Measurements from ENCODE around the gene PLCB1. TPM values are rescaled to one million over a fixed set of nuclear protein-coding genes. Genes with fewer than 3 reads are reported as not detected.
"Not testable (repeated sequence)": the region's sequence is repeated elsewhere in the genome, so short reads cannot be mapped to it uniquely, and the experiment has no call there.

PLCB1 gene
- polyA plus RNA-seq, 6 donors from 2014 or later: 0.27 to 0.79 (median 0.54) TPM; not detected in 2

- Mint-ChIP-seq H3K36me3 (no peaks in the 10 kb centered on the region), H3K9me3 (no peaks in the 10 kb centered on the region), H3K4me3 (no peak overlapping the region), H3K4me1 (no peaks in the 10 kb centered on the region), H3K27ac (no peak overlapping the region), H3K27me3 (no peaks in the 10 kb centered on the region)
- ATAC-seq (ENCODE audit: low read depth in 2 of 2) (no peak), DNase-seq (no peak)
Observed at GRCh38 chr20:8434326-8434876, 302.3 kb downstream of the PLCB1 start.

GRCh38 chr20:8435285-8436035 lies 303.4 kb downstream of the PLCB1 start:
- Mint-ChIP-seq H3K27me3 (no peaks in the 10 kb centered on the region), H3K9me3 (no peaks in the 10 kb centered on the region), H3K4me3 (no peak overlapping the region), H3K27ac (no peak overlapping the region), H3K4me1 (no peaks in the 10 kb centered on the region), H3K36me3 (no peaks in the 10 kb centered on the region)
- ATAC-seq (ENCODE audit: low read depth in 2 of 2) (no peak), DNase-seq (no peak)

GRCh38 chr20:8436938-8437337 lies 304.9 kb downstream of the PLCB1 start:
- H3K27me3 Mint-ChIP-seq; ATAC-seq (ENCODE audit: low read depth in 2 of 2); H3K4me3 Mint-ChIP-seq; DNase-seq; H3K9me3 Mint-ChIP-seq; H3K4me1 Mint-ChIP-seq; H3K36me3 Mint-ChIP-seq; H3K27ac Mint-ChIP-seq: not testable (repeated sequence)

- ATAC-seq (ENCODE audit: low read depth in 2 of 2): no peak
- Mint-ChIP-seq H3K27me3 (no peaks in the 10 kb centered on the region), H3K4me1 (no peaks in the 10 kb centered on the region), H3K36me3 (no peaks in the 10 kb centered on the region), H3K4me3 (no peak overlapping the region), H3K9me3 (no peaks in the 10 kb centered on the region), H3K27ac (no peak overlapping the region)
- no peak for DNase-seq
Observed at GRCh38 chr20:8438748-8439147, 306.7 kb downstream of the PLCB1 start.

GRCh38 chr20:8443464-8444072 lies 311.5 kb downstream of the PLCB1 start:
- DNase-seq (no peak), ATAC-seq (ENCODE audit: low read depth in 2 of 2) (no peak)
- Mint-ChIP-seq H3K27ac (no peak overlapping the region), H3K9me3 (peaks cover 0 to 6% (median 0%) of the 10 kb centered on the region in 7 donors), H3K4me1 (no peaks in the 10 kb centered on the region), H3K4me3 (peak overlapping the region in 1 of 8 donors; percentile 22), H3K36me3 (no peaks in the 10 kb centered on the region), H3K27me3 (no peaks in the 10 kb centered on the region)

- ATAC-seq (ENCODE audit: low read depth in 2 of 2) (no peak), DNase-seq (no peak)
- Mint-ChIP-seq H3K27ac (no peak overlapping the region), H3K36me3 (no peaks in the 10 kb centered on the region), H3K4me3 (no peak overlapping the region), H3K4me1 (no peaks in the 10 kb centered on the region), H3K27me3 (no peaks in the 10 kb centered on the region), H3K9me3 (peaks cover 0 to 6% (median 0%) of the 10 kb centered on the region in 7 donors)
Observed at GRCh38 chr20:8447262-8448120, 315.4 kb downstream of the PLCB1 start.

GRCh38 chr20:8449123-8449522 lies 317.1 kb downstream of the PLCB1 start:
- no peaks in the 10 kb centered on the region for H3K36me3 Mint-ChIP-seq

GRCh38 chr20:8454137-8454712 lies 322.2 kb downstream of the PLCB1 start:
- Mint-ChIP-seq H3K4me1 (peaks cover 0 to 7% (median 6%) of the 10 kb centered on the region in 3 donors), H3K4me3 (no peak overlapping the region), H3K9me3 (no peaks in the 10 kb centered on the region), H3K27ac (no peak overlapping the region), H3K36me3 (no peaks in the 10 kb centered on the region), H3K27me3 (no peaks in the 10 kb centered on the region)
- DNase-seq: no peak
- ATAC-seq (ENCODE audit: low read depth in 2 of 2): no peak

More at GRCh38 chr20:8449123-8449522, 317.1 kb downstream of the PLCB1 start:
- Mint-ChIP-seq H3K9me3 (peaks cover 0 to 6% (median 0%) of the 10 kb centered on the region in 7 donors), H3K4me3 (no peak overlapping the region), H3K27ac (no peak overlapping the region), H3K27me3 (no peaks in the 10 kb centered on the region), H3K4me1 (no peaks in the 10 kb centered on the region)
- ATAC-seq (ENCODE audit: low read depth in 2 of 2): no peak
- no peak for DNase-seq

GRCh38 chr20:8456765-8457164 lies 324.7 kb downstream of the PLCB1 start:
- no peak overlapping the region for H3K4me3 Mint-ChIP-seq

GRCh38 chr20:8457978-8458377 lies 325.9 kb downstream of the PLCB1 start:
- ATAC-seq (ENCODE audit: low read depth in 2 of 2) (peak in 1 of 2 donors; percentile 16), DNase-seq (no peak)
- H3K9me3 Mint-ChIP-seq: no peaks in the 10 kb centered on the region
- peak overlapping the region in 1 of 8 donors; percentile 53 for H3K4me3 Mint-ChIP-seq
- no peaks in the 10 kb centered on the region for H3K27me3 Mint-ChIP-seq
- peaks cover 0 to 7% (median 6%) of the 10 kb centered on the region in 3 donors for H3K4me1 Mint-ChIP-seq
- no peak overlapping the region for H3K27ac Mint-ChIP-seq
- no peaks in the 10 kb centered on the region for H3K36me3 Mint-ChIP-seq

More at GRCh38 chr20:8456765-8457164, 324.7 kb downstream of the PLCB1 start:
- ATAC-seq (ENCODE audit: low read depth in 2 of 2) (no peak), DNase-seq (no peak)
- no peaks in the 10 kb centered on the region for H3K36me3 Mint-ChIP-seq
- H3K27me3 Mint-ChIP-seq: no peaks in the 10 kb centered on the region
- no peaks in the 10 kb centered on the region for H3K9me3 Mint-ChIP-seq
- H3K4me1 Mint-ChIP-seq: peaks cover 0 to 7% (median 6%) of the 10 kb centered on the region in 3 donors
- no peak overlapping the region for H3K27ac Mint-ChIP-seq

GRCh38 chr20:8461186-8461585 lies 329.1 kb downstream of the PLCB1 start:
- Mint-ChIP-seq H3K4me3 (no peak overlapping the region), H3K9me3 (peaks cover 5 to 16% (median 9%) of the 10 kb centered on the region in 7 donors), H3K27ac (no peak overlapping the region), H3K36me3 (peaks cover 5 to 8% of the 10 kb centered on the region in 2 donors), H3K4me1 (peaks cover 0 to 7% (median 6%) of the 10 kb centered on the region in 3 donors), H3K27me3 (no peaks in the 10 kb centered on the region)
- ATAC-seq (ENCODE audit: low read depth in 2 of 2) (no peak), DNase-seq (no peak)

GRCh38 chr20:8464368-8464767 lies 332.3 kb downstream of the PLCB1 start:
- H3K4me1 Mint-ChIP-seq: no peaks in the 10 kb centered on the region
- H3K9me3 Mint-ChIP-seq: peaks cover 5 to 16% (median 9%) of the 10 kb centered on the region in 7 donors
- H3K27me3 Mint-ChIP-seq: no peaks in the 10 kb centered on the region
- H3K4me3 Mint-ChIP-seq: no peak overlapping the region
- ATAC-seq (ENCODE audit: low read depth in 2 of 2) (no peak), DNase-seq (no peak)
- H3K27ac Mint-ChIP-seq: peak overlapping the region in 1 of 6 donors; percentile 44
- peaks cover 5 to 8% of the 10 kb centered on the region in 2 donors for H3K36me3 Mint-ChIP-seq

- not testable (repeated sequence) for H3K36me3 Mint-ChIP-seq; H3K27me3 Mint-ChIP-seq; H3K4me1 Mint-ChIP-seq; DNase-seq; ATAC-seq (ENCODE audit: low read depth in 2 of 2); H3K4me3 Mint-ChIP-seq; H3K27ac Mint-ChIP-seq
- H3K9me3 Mint-ChIP-seq: peaks cover 5 to 16% (median 9%) of the 10 kb centered on the region in 7 donors
Observed at GRCh38 chr20:8466781-8467180, 334.7 kb downstream of the PLCB1 start.
